ENCODE results near the gene OR4L1. TPM values are rescaled to one million over a fixed set of nuclear protein-coding genes. Genes with fewer than 3 reads are reported as not detected.

Gene OR4L1
- not detected for total RNA-seq

GRCh38 chr14:20059745-20060144, at the start of gene OR4L1:
Gene OR4L1 (plus strand): TSS chr14:20060045. CDS start chr14:20060045, 0 bp downstream.

GRCh38 chr14:20019257-20019865, 40.5 kb upstream of the OR4L1 start, which contains the start of gene OR4K14:
Gene OR4K14 (minus strand): TSS chr14:20019307. CDS start chr14:20015193, 4,114 bp downstream.

GRCh38 chr14:20035938-20036337, 23.9 kb upstream of the OR4L1 start, which contains the start of gene OR4K13:
Gene OR4K13 (minus strand): TSS chr14:20036038. CDS start chr14:20034758, 1,280 bp downstream.

GRCh38 chr14:20110438-20110837, 50.6 kb downstream of the OR4L1 start, which contains the start of gene OR4K17:
Gene OR4K17 (plus strand): TSS chr14:20110739. CDS start chr14:20117500, 6,761 bp downstream.

Small RNA genes lying within 50 kb of the gene (small RNA-seq; reads per million reads assigned to genes)
- 0 to 0.06 reads per million in 2 donors for gene RNA5SP380

Other genes starting within 250 kb of the OR4L1 start
- not detected for gene OR4K2, start 184.9 kb upstream of the OR4L1 start, total RNA-seq
- gene OR4K5, start 139.4 kb upstream of the OR4L1 start, total RNA-seq, result not detected
- not detected for gene OR4K1, start 129.1 kb upstream of the OR4L1 start, total RNA-seq
- gene OR4K15, start 84.5 kb upstream of the OR4L1 start, total RNA-seq, result not detected
- gene OR4Q2, start 57.9 kb upstream of the OR4L1 start, total RNA-seq, result not detected
- gene OR4K14, start 40.7 kb upstream of the OR4L1 start, total RNA-seq, result not detected
- not detected for gene OR4K13, start 24.0 kb upstream of the OR4L1 start, total RNA-seq
- not detected for gene OR4K17, start 50.7 kb downstream of the OR4L1 start, total RNA-seq
- not detected for gene OR4N5, start 78.8 kb downstream of the OR4L1 start, total RNA-seq
- gene OR11G2, start 130.9 kb downstream of the OR4L1 start, total RNA-seq, result not detected
- gene OR11H6, start 163.7 kb downstream of the OR4L1 start, total RNA-seq, result not detected
- not detected for gene OR11H7, start 168.9 kb downstream of the OR4L1 start, total RNA-seq
- gene OR11H4, start 179.2 kb downstream of the OR4L1 start, total RNA-seq, result not detected
- gene TTC5, start 245.9 kb downstream of the OR4L1 start, total RNA-seq, result 10 to 100 TPM; 17.2 to 22.3 TPM

Measured in melanocyte of skin (primary cell).